ENCODE measurements around the gene HNRNPL. TPM values are rescaled to one million over a fixed set of nuclear protein-coding genes. Genes with fewer than 3 reads are reported as not detected.
A peak's percentile ranks its signal among the peaks of the same experiment; 100 is the strongest.
"Not testable (repeated sequence)": the region's sequence is repeated elsewhere in the genome, so short reads cannot be mapped to it uniquely, and the experiment has no call there.

Gene HNRNPL
- total RNA-seq, 2 experiments from 2014 or later = 517 to 535 TPM

- POLR2A ChIA-PET; H3K27me3 Mint-ChIP-seq; H3K4me1 Mint-ChIP-seq; H3K36me3 Mint-ChIP-seq (ENCODE audit: low read depth); H3K4me3 Mint-ChIP-seq; DNase-seq; CTCF ChIA-PET; H3K9me3 Mint-ChIP-seq; H3K27ac Mint-ChIP-seq: not testable (repeated sequence)
Measured at GRCh38 chr19:38797781-38798180, 52.0 kb downstream of the HNRNPL start.

- Mint-ChIP-seq H3K4me1 (peaks cover 5% of the 10 kb centered on the region), H3K27ac (no peak overlapping the region), H3K36me3 (ENCODE audit: low read depth) (no peaks in the 10 kb centered on the region), H3K27me3 (peaks cover 10% of the 10 kb centered on the region), H3K4me3 (no peak overlapping the region), H3K9me3 (no peaks in the 10 kb centered on the region)
- CTCF ChIA-PET = no interaction called here
- DNase-seq = no peak
- POLR2A ChIA-PET = no interaction called here
Measured at GRCh38 chr19:38796154-38796553, 53.6 kb downstream of the HNRNPL start.

GRCh38 chr19:38795549-38795948 lies 54.2 kb downstream of the HNRNPL start:
- peaks cover 5% of the 10 kb centered on the region for H3K4me1 Mint-ChIP-seq
- no peaks in the 10 kb centered on the region for H3K36me3 Mint-ChIP-seq (ENCODE audit: low read depth)
- H3K9me3 Mint-ChIP-seq = no peaks in the 10 kb centered on the region
- H3K4me3 Mint-ChIP-seq = no peak overlapping the region
- no peak overlapping the region for H3K27ac Mint-ChIP-seq
- DNase-seq = no peak
- CTCF ChIA-PET = no interaction called here
- POLR2A ChIA-PET = no interaction called here
- peaks cover 10% of the 10 kb centered on the region for H3K27me3 Mint-ChIP-seq

GRCh38 chr19:38793671-38794070 lies 56.1 kb downstream of the HNRNPL start:
- ChIA-PET POLR2A (no interaction called here), CTCF (interaction anchor here (1.1 to 1.9 kb wide), 3 partner anchors 10 to 18 kb away, joined by 4 to 6 read pairs (median 4); partner anchors contain the start of gene LGALS4)
- no peak for DNase-seq
- peaks cover 6% of the 10 kb centered on the region for H3K4me1 Mint-ChIP-seq
- no peak overlapping the region for H3K27ac Mint-ChIP-seq
- no peak overlapping the region for H3K4me3 Mint-ChIP-seq
- H3K27me3 Mint-ChIP-seq = peaks cover 10% of the 10 kb centered on the region
- no peaks in the 10 kb centered on the region for H3K9me3 Mint-ChIP-seq
- H3K36me3 Mint-ChIP-seq (ENCODE audit: low read depth) = no peaks in the 10 kb centered on the region

GRCh38 chr19:38793177-38793576 lies 56.6 kb downstream of the HNRNPL start:
- no peaks in the 10 kb centered on the region for H3K9me3 Mint-ChIP-seq
- ChIA-PET CTCF (interaction anchor here (1.0 to 1.9 kb wide), 3 partner anchors 16 to 24 kb away, joined by 3 to 6 read pairs (median 4); partner anchors contain the start of gene LGALS4), POLR2A (no interaction called here)
- peaks cover 10% of the 10 kb centered on the region for H3K27me3 Mint-ChIP-seq
- H3K4me1 Mint-ChIP-seq = peaks cover 8% of the 10 kb centered on the region
- H3K4me3 Mint-ChIP-seq = no peak overlapping the region
- no peak overlapping the region for H3K27ac Mint-ChIP-seq
- no peak for DNase-seq
- no peaks in the 10 kb centered on the region for H3K36me3 Mint-ChIP-seq (ENCODE audit: low read depth)

- Mint-ChIP-seq H3K27me3 (peaks cover 10% of the 10 kb centered on the region), H3K9me3 (no peaks in the 10 kb centered on the region), H3K4me3 (peak overlapping the region; percentile 25), H3K36me3 (ENCODE audit: low read depth) (no peaks in the 10 kb centered on the region), H3K4me1 (peaks cover 10% of the 10 kb centered on the region), H3K27ac (no peak overlapping the region)
- CTCF ChIA-PET = interaction anchor here (1.0 to 1.9 kb wide), 3 partner anchors 15 to 23 kb away, joined by 3 to 6 read pairs (median 4); partner anchors contain the start of gene LGALS4
- POLR2A ChIA-PET = interaction anchor here (0.7 kb wide), 1 partner anchor 108 kb away, joined by 3 read pairs; the partner anchor contains the start of gene NFKBIB
- no peak for DNase-seq
Measured at GRCh38 chr19:38792250-38793111, 57.3 kb downstream of the HNRNPL start.

- H3K4me3 Mint-ChIP-seq; H3K27ac Mint-ChIP-seq; H3K9me3 Mint-ChIP-seq; CTCF ChIA-PET; H3K36me3 Mint-ChIP-seq (ENCODE audit: low read depth); DNase-seq; H3K4me1 Mint-ChIP-seq; POLR2A ChIA-PET; H3K27me3 Mint-ChIP-seq: not testable (repeated sequence)
Measured at GRCh38 chr19:38791451-38792064, 58.2 kb downstream of the HNRNPL start.

GRCh38 chr19:38790507-38791403 lies 59.0 kb downstream of the HNRNPL start:
- H3K27me3 Mint-ChIP-seq; H3K9me3 Mint-ChIP-seq; DNase-seq; H3K36me3 Mint-ChIP-seq (ENCODE audit: low read depth); POLR2A ChIA-PET; H3K4me1 Mint-ChIP-seq; H3K27ac Mint-ChIP-seq; H3K4me3 Mint-ChIP-seq; CTCF ChIA-PET: not testable (repeated sequence)

GRCh38 chr19:38788478-38789243 lies 61.1 kb downstream of the HNRNPL start, which contains the start of gene LGALS7B:
Gene LGALS7B (plus strand): TSS chr19:38789200. CDS start chr19:38789227, 27 bp downstream.
- no peaks in the 10 kb centered on the region for H3K9me3 Mint-ChIP-seq
- ChIA-PET POLR2A (no interaction called here), CTCF (interaction anchor here (2.5 kb wide), 1 partner anchor 19 kb away, joined by 10 read pairs; no protein-coding TSS in a partner anchor)
- no peaks in the 10 kb centered on the region for H3K36me3 Mint-ChIP-seq (ENCODE audit: low read depth)
- H3K27me3 Mint-ChIP-seq = peaks cover 3% of the 10 kb centered on the region
- no peak within 1 kb of the TSS for H3K4me3 Mint-ChIP-seq
- peaks cover 10% of the 10 kb centered on the region for H3K4me1 Mint-ChIP-seq
- no peak for DNase-seq
- H3K27ac Mint-ChIP-seq = peak within 1 kb of the TSS; percentile 9

GRCh38 chr19:38786572-38787265 lies 63.1 kb downstream of the HNRNPL start:
- Mint-ChIP-seq H3K36me3 (ENCODE audit: low read depth) (no peaks in the 10 kb centered on the region), H3K9me3 (no peaks in the 10 kb centered on the region), H3K4me1 (peaks cover 7% of the 10 kb centered on the region), H3K27ac (no peak overlapping the region), H3K4me3 (no peak overlapping the region), H3K27me3 (peaks cover 2% of the 10 kb centered on the region)
- POLR2A ChIA-PET = interaction anchor here (0.6 kb wide), 1 partner anchor 413 kb away, joined by 6 read pairs; the partner anchor contains the start of gene PSMD8
- DNase-seq = no peak
- CTCF ChIA-PET = interaction anchor here (0.6 to 2.5 kb wide), 2 partner anchors 17 to 26 kb away, joined by 3 to 10 read pairs; no protein-coding TSS in a partner anchor

Data from activated CD4-positive, alpha-beta T cell treated with anti-CD3 and anti-CD28 coated beads, Interleukin-2, amount 10 ng/mL, durations not matched to agents 7 days and 5 days (primary cell).